ENCODE data around the gene ATP2C2. TPM values are rescaled to one million over a fixed set of nuclear protein-coding genes. Genes with fewer than 3 reads are reported as not detected.

The ATP2C2 gene
- total RNA-seq, 1 experiment from 2014 or later, result 4.0 TPM

GRCh38 chr16:84448444-84448843, 80.1 kb downstream of the ATP2C2 start:
- H4K20me1 ChIP-seq (ENCODE audit: control insufficient read depth, insufficient read depth, insufficient read length), result no peaks in the 10 kb centered on the region
- H2AFZ ChIP-seq (ENCODE audit: low read length), result no peak overlapping the region
- no peak overlapping the region for H2BK12ac ChIP-seq (ENCODE audit: insufficient read length, low read depth, low read length)
- H3K36me3 Mint-ChIP-seq (ENCODE audit: insufficient read depth in 1 of 3, low read depth in 3 of 3), result no peaks in the 10 kb centered on the region
- H3K14ac ChIP-seq (ENCODE audit: insufficient read depth, low read length), result no peak overlapping the region
- no peak overlapping the region for H3K4me2 ChIP-seq (ENCODE audit: insufficient read depth, insufficient read length, low read length)
- H2BK15ac ChIP-seq (ENCODE audit: low read depth, low read length), result no peak overlapping the region
- DNase-seq, result no peak
- no peaks in the 10 kb centered on the region for H3K4me1 ChIP-seq (ENCODE audit: insufficient read depth, low read length)
- no peaks in the 10 kb centered on the region for H3K79me2 ChIP-seq (ENCODE audit: insufficient read depth, low read length)
- no peak overlapping the region for H3K18ac ChIP-seq (ENCODE audit: insufficient read length, low read depth, low read length)
- H3K27ac ChIP-seq (ENCODE audit: insufficient read length, low read depth, low read length), result no peak overlapping the region
- H3K4me3 Mint-ChIP-seq, result no peak overlapping the region
- no peak overlapping the region for H2AK5ac ChIP-seq (ENCODE audit: insufficient read length, low read length)
- H3K4ac ChIP-seq (ENCODE audit: low read depth, low read length), result no peak overlapping the region
- no peaks in the 10 kb centered on the region for H3K79me1 ChIP-seq (ENCODE audit: insufficient read depth, low read depth, low read length, poor library complexity, severe bottlenecking)
- no peak overlapping the region for H2BK120ac ChIP-seq (ENCODE audit: low read depth, low read length, poor library complexity, severe bottlenecking)
- H4K8ac ChIP-seq (replicated peaks; ENCODE audit: insufficient read length, low read depth, low read length), result no peak overlapping the region
- no peaks in the 10 kb centered on the region for H3K23me2 ChIP-seq (ENCODE audit: insufficient read length, low read depth, low read length, poor library complexity, severe bottlenecking)
- H3K27ac Mint-ChIP-seq, result no peak overlapping the region
- WGBS (ENCODE audit: extremely low coverage, insufficient read length, low lambda C conversion rate), result no CpG with 5 or more reads among the region's 10 CpGs
- no peak overlapping the region for H3K9ac ChIP-seq (ENCODE audit: extremely low read depth, insufficient read length, low read length)
- H3K9me3 ChIP-seq (ENCODE audit: control insufficient read depth, low read depth, low read length), result no peaks in the 10 kb centered on the region
- no peak overlapping the region for H2BK20ac ChIP-seq (ENCODE audit: low read depth, low read length, poor library complexity, severe bottlenecking)
- H3K56ac ChIP-seq (ENCODE audit: insufficient read length, low read depth, low read length), result no peak overlapping the region
- no peak overlapping the region for H4K5ac ChIP-seq (ENCODE audit: insufficient read length, low read depth, low read length)
- H2BK5ac ChIP-seq (ENCODE audit: insufficient read length, low read length), result no peak overlapping the region
- peaks cover 2% of the 10 kb centered on the region for H3K27me3 Mint-ChIP-seq (ENCODE audit: low read depth)
- no peak overlapping the region for H4K91ac ChIP-seq (ENCODE audit: insufficient read length, low read depth, low read length)
- H3T11ph ChIP-seq (ENCODE audit: low read length), result no peak overlapping the region
- H3K4me1 Mint-ChIP-seq, result peaks cover 0 to 3% of the 10 kb centered on the region in 2 experiments; a peak in 2 of 4 replicates
- no peak for TF ChIP-seq CTCF (conservative IDR thresholded peaks at IDR 0.05)
- H3K23ac ChIP-seq (ENCODE audit: insufficient read length, low read depth, low read length), result no peak overlapping the region
- H3K27me3 ChIP-seq (ENCODE audit: insufficient read depth, low read length), result no peaks in the 10 kb centered on the region
- H3K9me3 Mint-ChIP-seq, result no peaks in the 10 kb centered on the region

Data from H9 (cell line).